Peyer's patch (tissue), 4 donors: ENCODE data around the gene ZNF554.

Experiments
- POLR2A ChIP-seq, 2 donors: fragments of 450-650 bp; IDR thresholded peaks; one replicate each; pipeline ENCODE4 v1.5.1; 2017; ENCODE audit warnings: antibody characterized with exemption in 2 of 2, mild to moderate bottlenecking in 2 of 2, moderate library complexity in 2 of 2
- TF ChIP-seq, protein P1 (sequence below), 6 experiments: fragments of 450-650 bp in 4 of 6; fragments of 200-600 bp in 2 of 6; sonication (generic) in 1 of 6; IDR thresholded peaks; one replicate each; pipeline ENCODE4 v1.5.1; 2017 to 2019; ENCODE audit warnings: antibody characterized with exemption in 6 of 6, mild to moderate bottlenecking in 3 of 6, moderate library complexity in 1 of 6

DNA sequence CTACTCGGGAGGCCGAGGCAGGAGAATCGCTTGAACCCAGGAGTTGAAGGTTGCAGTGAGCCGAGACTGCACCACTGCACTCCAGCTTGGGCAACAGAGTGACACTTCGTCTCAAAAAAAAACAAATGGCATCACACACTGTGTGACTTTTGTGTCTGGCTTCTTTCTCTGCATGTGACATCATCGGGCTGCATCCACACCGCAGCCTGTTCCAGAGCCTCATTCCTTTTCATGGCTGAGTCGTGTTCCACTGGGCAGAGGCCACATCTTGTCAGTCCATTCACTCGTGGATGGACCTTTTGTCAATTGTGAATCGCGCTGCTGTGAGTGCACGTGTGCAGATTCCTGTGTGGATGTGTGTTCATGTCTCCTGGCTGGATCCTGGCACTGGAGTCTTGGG, 26.1 kb upstream of the ZNF554 start:
- TF ChIP-seq, protein P1, sequence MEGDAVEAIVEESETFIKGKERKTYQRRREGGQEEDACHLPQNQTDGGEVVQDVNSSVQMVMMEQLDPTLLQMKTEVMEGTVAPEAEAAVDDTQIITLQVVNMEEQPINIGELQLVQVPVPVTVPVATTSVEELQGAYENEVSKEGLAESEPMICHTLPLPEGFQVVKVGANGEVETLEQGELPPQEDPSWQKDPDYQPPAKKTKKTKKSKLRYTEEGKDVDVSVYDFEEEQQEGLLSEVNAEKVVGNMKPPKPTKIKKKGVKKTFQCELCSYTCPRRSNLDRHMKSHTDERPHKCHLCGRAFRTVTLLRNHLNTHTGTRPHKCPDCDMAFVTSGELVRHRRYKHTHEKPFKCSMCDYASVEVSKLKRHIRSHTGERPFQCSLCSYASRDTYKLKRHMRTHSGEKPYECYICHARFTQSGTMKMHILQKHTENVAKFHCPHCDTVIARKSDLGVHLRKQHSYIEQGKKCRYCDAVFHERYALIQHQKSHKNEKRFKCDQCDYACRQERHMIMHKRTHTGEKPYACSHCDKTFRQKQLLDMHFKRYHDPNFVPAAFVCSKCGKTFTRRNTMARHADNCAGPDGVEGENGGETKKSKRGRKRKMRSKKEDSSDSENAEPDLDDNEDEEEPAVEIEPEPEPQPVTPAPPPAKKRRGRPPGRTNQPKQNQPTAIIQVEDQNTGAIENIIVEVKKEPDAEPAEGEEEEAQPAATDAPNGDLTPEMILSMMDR (IDR thresholded peaks at IDR 0.05): no peak
- TF ChIP-seq POLR2A (IDR thresholded peaks at IDR 0.05): no peak
